H54 (cell line): ENCODE measurements around the gene TIRAP.
"Not testable (repeated sequence)": the region's sequence is repeated elsewhere in the genome, so short reads cannot be mapped to it uniquely, and the experiment has no call there.

ENCODE experiments used
- DNase-seq: peaks from one replicate; pipeline ENCODE4 v3.0.0; 2011; ENCODE audit warnings: low spot score, mixed read lengths; ENCODE audit not compliant: insufficient read length
- FAIRE-seq: peaks from 3 replicates; lab custom pipeline; 2011; peaks lifted over from hg19 to GRCh38; lab: Jason Lieb, UNC
- POLR2A ChIP-seq: IDR thresholded peaks from 2 replicates; pipeline ENCODE4 v1.6.1; 2011; ENCODE audit warnings: low read depth, mild to moderate bottlenecking, low read length

TIRAP gene

GRCh38 chr11:126304457-126305075 is 21.7 kb downstream of the TIRAP start:
- no peak for DNase-seq
- TF ChIP-seq POLR2A, result no peak
- FAIRE-seq, result no peak

DNA sequence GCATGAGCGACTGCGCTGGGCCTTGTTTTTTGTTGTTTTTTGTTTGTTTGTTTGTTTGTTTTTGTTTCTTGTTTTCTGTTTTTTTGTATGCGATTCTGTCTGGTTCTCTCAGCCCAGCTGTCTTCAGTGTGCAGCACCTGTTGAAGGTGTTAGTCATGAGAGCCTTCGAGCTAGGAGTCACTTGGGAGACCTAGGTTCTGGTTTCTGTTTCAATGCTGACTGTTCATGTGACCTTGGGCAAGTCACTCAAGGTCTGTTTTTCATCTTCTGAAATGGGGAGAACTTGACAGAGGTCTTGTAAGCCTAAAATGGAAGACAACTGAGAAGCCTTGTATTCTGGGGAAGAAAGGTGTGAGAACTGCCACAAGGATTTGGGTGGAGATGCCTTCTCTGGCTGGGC is 22.8 kb downstream of the TIRAP start:
- TF ChIP-seq POLR2A, result no peak
- no peak for FAIRE-seq
- DNase-seq, result no peak

- DNase-seq (no peak), FAIRE-seq (no peak)
- no peak for TF ChIP-seq POLR2A
Observed at GRCh38 chr11:126307706-126308105, 24.8 kb downstream of the TIRAP start.

DNA sequence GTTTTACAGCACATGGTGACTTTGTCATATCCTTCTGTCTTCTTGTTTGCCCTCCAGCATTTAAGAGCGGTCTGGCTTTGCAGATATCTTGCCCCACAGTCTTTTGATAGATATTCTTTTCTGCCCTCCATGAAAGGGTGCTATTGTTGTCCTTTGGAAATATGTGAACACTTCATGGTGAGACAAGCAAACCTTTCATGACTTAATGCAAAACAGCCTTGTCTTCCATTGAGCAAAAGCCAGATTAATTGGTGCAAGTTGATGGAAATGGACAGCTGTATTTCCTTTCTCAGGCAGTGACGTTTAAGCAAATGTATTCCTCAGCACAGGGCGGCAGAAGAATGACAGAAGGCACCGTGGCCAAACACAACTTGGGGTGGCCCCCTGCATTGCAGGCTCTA is 25.4 kb downstream of the TIRAP start:
- no peak for FAIRE-seq
- DNase-seq, result no peak

GRCh38 chr11:126308771-126309170 is 25.9 kb downstream of the TIRAP start:
- not testable (repeated sequence) for DNase-seq, FAIRE-seq

More for the DNA sequence above, 25.4 kb downstream of the TIRAP start:
- no peak for TF ChIP-seq POLR2A

DNA sequence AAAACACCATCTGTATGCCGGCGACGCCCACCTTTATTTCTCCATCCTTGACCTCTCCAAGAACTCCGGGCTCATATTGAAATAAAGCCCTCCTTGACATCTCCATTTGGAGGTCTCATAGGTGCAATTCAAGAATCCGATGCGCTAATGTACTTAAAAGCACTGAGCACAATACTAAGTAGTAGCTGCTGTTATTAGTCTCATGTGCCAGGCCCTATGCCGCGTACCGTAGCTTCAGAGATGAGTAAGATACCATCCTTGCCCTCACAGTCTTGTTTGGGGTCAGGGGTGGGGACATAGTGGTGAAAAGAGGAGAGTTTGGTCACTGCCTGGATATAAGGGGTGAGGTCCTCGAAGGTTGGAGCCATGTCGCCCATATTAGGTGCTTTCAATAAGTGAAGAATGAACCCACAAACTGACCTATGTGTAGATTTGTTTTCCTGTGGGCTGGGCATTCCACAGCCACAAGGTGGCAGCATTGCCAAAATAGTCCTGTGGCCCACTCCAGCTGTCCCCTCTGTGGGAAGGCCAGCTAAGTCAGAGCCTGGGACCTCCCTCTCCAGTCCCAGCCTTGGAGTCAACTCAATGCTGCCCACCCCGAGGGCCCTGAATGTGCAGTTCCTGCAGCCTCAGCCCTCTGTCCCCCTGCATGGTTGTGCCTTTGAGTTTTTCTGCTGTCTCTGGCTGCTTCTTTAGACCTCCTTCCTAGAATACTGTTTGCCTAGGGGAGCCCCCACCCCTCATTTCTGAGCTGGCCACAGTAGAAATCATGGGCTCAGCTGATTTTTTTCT is 27.5 kb downstream of the TIRAP start:
- peak; percentile 49 for DNase-seq
- TF ChIP-seq POLR2A, result no peak
- peak; percentile 41 for FAIRE-seq

- FAIRE-seq, result no peak
- DNase-seq, result no peak
- TF ChIP-seq POLR2A, result no peak
Observed at GRCh38 chr11:126310992-126311310, 28.1 kb downstream of the TIRAP start.

DNA sequence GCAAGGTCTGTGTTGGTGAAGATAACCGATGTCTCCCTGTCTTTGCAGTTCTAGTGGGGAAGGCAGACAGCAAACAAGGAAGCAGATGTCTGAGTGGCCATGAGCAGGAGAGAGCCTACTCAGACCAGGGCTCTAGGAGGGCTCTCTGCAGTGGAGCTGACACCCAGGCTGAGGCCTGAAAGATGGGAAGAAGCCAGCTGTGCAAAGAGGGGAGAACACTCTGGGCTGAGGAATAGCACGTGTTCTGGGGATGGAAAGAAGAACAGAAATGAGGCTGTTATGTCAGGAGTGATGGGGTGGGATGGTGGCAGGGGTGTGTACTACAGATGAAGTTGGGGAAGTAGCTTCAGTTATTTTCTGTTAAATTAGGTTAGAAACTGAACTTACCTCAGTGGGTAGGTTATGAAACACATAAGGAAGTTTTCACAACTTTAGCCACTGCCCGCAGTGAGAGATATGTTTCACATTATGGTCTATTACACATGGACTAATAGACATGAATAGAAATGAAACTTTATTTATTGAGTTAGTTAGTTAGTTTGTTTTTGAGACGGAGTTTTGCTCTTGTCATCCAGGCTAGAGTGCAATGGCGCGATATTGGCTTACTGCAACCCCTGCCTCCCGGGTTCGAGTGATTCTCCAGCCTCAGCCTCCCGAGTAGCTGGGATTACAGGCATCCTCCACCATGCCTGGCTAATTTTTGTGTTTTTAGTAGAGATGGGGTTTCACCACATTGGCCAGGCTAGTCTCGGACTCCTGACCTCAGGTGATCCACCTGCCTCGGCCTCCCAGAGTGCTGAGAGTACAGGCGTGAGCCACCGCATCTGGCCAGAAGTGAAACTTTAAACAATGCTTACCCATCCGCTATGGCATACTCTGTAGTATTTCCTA is 28.8 kb downstream of the TIRAP start:
- FAIRE-seq, result no peak
- TF ChIP-seq POLR2A, result no peak
- no peak for DNase-seq

DNA sequence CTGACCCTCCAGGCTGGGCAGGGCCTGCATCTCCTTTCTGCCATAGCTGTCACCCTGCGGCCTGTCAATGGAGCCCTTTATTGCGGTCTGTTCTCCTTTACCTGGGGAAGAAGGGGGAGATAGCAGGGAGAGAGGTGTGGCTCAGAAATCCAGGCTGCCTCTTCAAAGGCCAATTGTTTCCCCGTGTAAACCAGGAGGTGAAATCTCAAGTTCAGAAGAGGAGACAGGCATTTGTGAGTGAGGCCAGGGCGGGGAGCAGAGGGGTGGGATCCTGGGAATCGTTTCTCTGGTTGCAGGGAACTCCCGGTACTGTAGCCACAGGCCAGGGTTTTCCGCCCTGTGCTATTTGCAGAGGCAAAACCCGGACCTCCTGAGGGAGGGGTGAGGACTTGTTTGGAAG is 30.1 kb downstream of the TIRAP start:
- DNase-seq, result no peak
- no peak for FAIRE-seq
- no peak for TF ChIP-seq POLR2A

DNA sequence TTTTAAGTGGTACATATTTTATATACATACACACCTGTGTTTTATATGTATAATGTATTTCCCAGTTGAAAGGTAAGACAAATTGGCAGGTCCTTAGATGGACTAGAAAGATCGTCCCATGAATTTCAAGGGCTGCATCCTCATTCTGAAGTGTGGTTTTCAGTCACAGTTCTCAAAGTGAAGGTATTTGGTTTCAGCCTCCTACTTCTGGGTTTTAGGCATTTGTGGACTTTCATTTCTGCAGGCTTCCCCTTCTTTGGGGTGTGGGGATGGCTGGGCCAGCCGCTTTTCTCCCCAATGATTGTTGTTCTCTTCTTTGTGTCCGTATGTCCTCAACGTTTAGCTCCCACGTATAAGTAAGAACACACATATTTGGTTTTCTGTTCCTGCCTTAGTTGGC is 30.9 kb downstream of the TIRAP start:
- DNase-seq, result no peak
- no peak for FAIRE-seq

GRCh38 chr11:126317432-126317755 is 34.5 kb downstream of the TIRAP start:
- FAIRE-seq (no peak), DNase-seq (no peak)
- no peak for TF ChIP-seq POLR2A

More for the DNA sequence above, 30.9 kb downstream of the TIRAP start:
- no peak for TF ChIP-seq POLR2A

GRCh38 chr11:126317756-126318573 is 35.1 kb downstream of the TIRAP start:
- FAIRE-seq, result peak; percentile 68
- no peak for DNase-seq
- no peak for TF ChIP-seq POLR2A

- FAIRE-seq (peak; percentile 88), DNase-seq (no peak)
Observed at GRCh38 chr11:126318574-126319373, 35.9 kb downstream of the TIRAP start.

More at GRCh38 chr11:126318574-126319373, 35.9 kb downstream of the TIRAP start:
- no peak for TF ChIP-seq POLR2A
